Testis (tissue), 3 donors: ENCODE data around the gene POFUT1. TPM values are rescaled to one million over a fixed set of nuclear protein-coding genes. Genes with fewer than 3 reads are reported as not detected.
"Not testable (repeated sequence)": the region's sequence is repeated elsewhere in the genome, so short reads cannot be mapped to it uniquely, and the experiment has no call there.

Experiments used
- DNase-seq: peaks from one replicate; pipeline ENCODE4 v3.0.0-alpha.2; 2019
- H3K27ac ChIP-seq, 2 donors: fragments of 200-600 bp; sonication (generic); one replicate each; pipeline ENCODE4 v1.5.1; 2019
- H3K27me3 ChIP-seq: fragments of 200-600 bp; sonication (generic); one replicate; pipeline ENCODE4 v1.5.1; 2019
- H3K36me3 ChIP-seq: fragments of 200-600 bp; sonication (generic); one replicate; pipeline ENCODE4 v1.5.1; 2017; ENCODE audit warnings: low read depth; ENCODE audit errors: missing control alignments
- H3K4me1 ChIP-seq: fragments of 200-600 bp; sonication (generic); one replicate; pipeline ENCODE4 v1.5.1; 2019
- H3K4me3 ChIP-seq, 2 donors: fragments of 200-600 bp; sonication (generic); one replicate each; pipeline ENCODE4 v1.5.1; 2017 to 2019
- H3K9me3 ChIP-seq: fragments of 200-600 bp; sonication (generic); one replicate; pipeline ENCODE4 v1.5.1; 2017
- CTCF ChIP-seq, 3 experiments: fragments of 450-650 bp in 2 of 3; fragments of 200-600 bp in 1 of 3; sonication (generic) in 1 of 3; IDR thresholded peaks; one replicate each; pipeline ENCODE4 v1.5.1; 2016 to 2019; ENCODE audit warnings: antibody characterized with exemption in 3 of 3, mild to moderate bottlenecking in 2 of 3, moderate library complexity in 1 of 3
- POLR2A ChIP-seq: fragments of 450-650 bp; IDR thresholded peaks from one replicate; pipeline ENCODE4 v1.6.1; 2017; ENCODE audit warnings: antibody characterized with exemption, mild to moderate bottlenecking, moderate library complexity
- WGBS, 2 donors: methylation state at CpG; one replicate each; pipeline ENCODE4 v1.1.5; 2018; 5-methylcytosine and 5-hydroxymethylcytosine counted together
- intact Hi-C: fragments of 100-400 bp; cut with DNase I; formaldehyde crosslinking; loops from one replicate; pipeline ENCODE4 v1.15.1; 2023; ENCODE audit warnings: low total_unique reads
- polyA plus RNA-seq: library from polyadenylated mRNA; stranded (reverse); fragments of 350-450 nt; fragmentation: Illumina TruSeq; extraction: RNeasy Lipid Tissue Mini Kit (QIAGEN cat#74804); gene quantifications from one replicate; pipeline ENCODE4 v1.2.3, GENCODE V29; 2014; ENCODE audit warnings: low read depth, low replicate concordance; ENCODE audit not compliant: insufficient read depth
- total RNA-seq, 2 donors: library from RNA; depleted of rRNA; stranded (reverse); fragments of >200 nt; gene quantifications; one replicate each; pipeline ENCODE4 v1.2.3, GENCODE V29; 2016

Gene POFUT1
- total and polyA plus RNA-seq, 3 donors from 2014 or later, result 31.0 to 54.2 (median 46.6) TPM

GRCh38 chr20:32261644-32262043, 54.0 kb downstream of the POFUT1 start:
- 70 to 77% methylated on average over 2 of the region's 2 CpGs for WGBS, 2 donors
- DNase-seq, result no peak
- no peaks in the 10 kb centered on the region for H3K9me3 ChIP-seq
- H3K4me3 ChIP-seq, result no peak overlapping the region
- intact Hi-C loops, result no loop called here
- TF ChIP-seq CTCF (IDR thresholded peaks at IDR 0.05), result no peak
- TF ChIP-seq POLR2A, result no peak
- H3K36me3 ChIP-seq, result no peaks in the 10 kb centered on the region
- H3K27ac ChIP-seq, result no peak overlapping the region
- no peaks in the 10 kb centered on the region for H3K4me1 ChIP-seq
- no peaks in the 10 kb centered on the region for H3K27me3 ChIP-seq

GRCh38 chr20:32263398-32263954, 55.8 kb downstream of the POFUT1 start:
- H3K4me1 ChIP-seq, result no peaks in the 10 kb centered on the region
- TF ChIP-seq CTCF (IDR thresholded peaks at IDR 0.05) (no peak), POLR2A (no peak)
- no peaks in the 10 kb centered on the region for H3K9me3 ChIP-seq
- no peaks in the 10 kb centered on the region for H3K36me3 ChIP-seq
- intact Hi-C loops, result no loop called here
- WGBS, 2 donors, result 74 to 82% methylated on average over 7 of the region's 7 CpGs
- H3K27ac ChIP-seq, result no peak overlapping the region
- DNase-seq, result no peak
- H3K4me3 ChIP-seq, result no peak overlapping the region
- no peaks in the 10 kb centered on the region for H3K27me3 ChIP-seq

- 69 to 75% methylated on average over 5 of the region's 5 CpGs for whole genome bisulfite sequencing, 2 donors
- no peaks in the 10 kb centered on the region for H3K9me3 ChIP-seq
- no peak for DNase-seq
- no peak overlapping the region for H3K27ac ChIP-seq
- H3K36me3 ChIP-seq, result no peaks in the 10 kb centered on the region
- no peak overlapping the region for H3K4me3 ChIP-seq
- H3K27me3 ChIP-seq, result no peaks in the 10 kb centered on the region
- H3K4me1 ChIP-seq, result no peaks in the 10 kb centered on the region
- intact Hi-C loops, result no loop called here
- TF ChIP-seq POLR2A, result no peak
Observed at GRCh38 chr20:32271620-32272019, 63.9 kb downstream of the POFUT1 start.

- TF ChIP-seq CTCF (IDR thresholded peaks at IDR 0.05) (no peak), POLR2A (no peak)
- Histone ChIP-seq H3K4me1 (peaks cover 8% of the 10 kb centered on the region), H3K27ac (no peak overlapping the region), H3K36me3 (no peaks in the 10 kb centered on the region), H3K27me3 (no peaks in the 10 kb centered on the region), H3K4me3 (no peak overlapping the region), H3K9me3 (no peaks in the 10 kb centered on the region)
- intact Hi-C loops, result no loop called here
- WGBS, 2 donors, result 88 to 90% methylated on average over 3 of the region's 3 CpGs
- DNase-seq, result no peak
Observed at GRCh38 chr20:32274359-32274758, 66.7 kb downstream of the POFUT1 start.

GRCh38 chr20:32275163-32275562, 67.5 kb downstream of the POFUT1 start:
- intact Hi-C loops, H3K27ac ChIP-seq, H3K27me3 ChIP-seq, DNase-seq, H3K36me3 ChIP-seq, H3K9me3 ChIP-seq, H3K4me1 ChIP-seq, H3K4me3 ChIP-seq: not testable (repeated sequence)
- WGBS, 2 donors, result 92 to 98% methylated on average over 3 of the region's 3 CpGs
